Fibroblast of mammary gland (primary cell): ENCODE data around the gene VIPR2.
A peak's percentile ranks its signal among the peaks of the same experiment; 100 is the strongest.

Experiments
- DNase-seq: peaks from one replicate; pipeline ENCODE4 v3.0.0-alpha.2; 2010; ENCODE audit warnings: low read depth
- H3K4me3 ChIP-seq: 2 replicates; pipeline ENCODE4 v1.5.1; 2011; ENCODE audit warnings: low read depth, mild to moderate bottlenecking, low read length, moderate library complexity; ENCODE audit not compliant: control insufficient read depth
- TF ChIP-seq, protein P1 (sequence below): conservative IDR thresholded peaks from 2 replicates; pipeline ENCODE4 v1.5.1; 2011; ENCODE audit warnings: low read depth, low read length, inconsistent platforms; ENCODE audit not compliant: control insufficient read depth, insufficient read depth

Gene VIPR2

DNA sequence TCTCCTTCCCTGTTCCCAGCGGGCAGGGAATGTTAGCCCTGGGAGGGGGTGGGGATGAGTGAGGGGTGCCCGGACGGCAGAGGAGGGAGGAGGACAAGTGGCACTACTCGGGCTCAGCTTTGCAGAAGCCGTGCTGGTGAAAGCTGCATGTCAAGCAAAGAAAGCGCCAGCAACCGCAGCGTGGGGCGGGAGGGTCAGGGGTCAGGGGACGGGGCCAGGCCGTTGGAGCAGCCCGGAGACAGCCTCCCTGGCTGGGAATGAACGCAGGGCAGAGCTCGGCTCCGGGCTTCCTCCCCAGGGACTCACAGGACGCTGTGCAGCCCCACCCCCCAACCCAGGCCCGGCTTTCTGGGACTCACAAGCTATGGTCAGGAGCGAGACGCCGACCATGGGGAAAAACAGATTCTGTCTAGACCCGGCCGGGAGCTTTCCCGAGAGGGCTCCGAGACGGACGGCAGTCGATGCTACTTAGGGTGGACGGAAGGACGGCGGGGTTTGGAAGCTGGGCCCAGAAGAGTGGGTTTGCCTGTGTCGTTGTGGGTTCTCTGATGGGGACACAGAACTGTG lies 113.4 kb downstream of the VIPR2 start:
- DNase-seq, result no peak
- H3K4me3 ChIP-seq, result no peak overlapping the region
- TF ChIP-seq, protein P1, sequence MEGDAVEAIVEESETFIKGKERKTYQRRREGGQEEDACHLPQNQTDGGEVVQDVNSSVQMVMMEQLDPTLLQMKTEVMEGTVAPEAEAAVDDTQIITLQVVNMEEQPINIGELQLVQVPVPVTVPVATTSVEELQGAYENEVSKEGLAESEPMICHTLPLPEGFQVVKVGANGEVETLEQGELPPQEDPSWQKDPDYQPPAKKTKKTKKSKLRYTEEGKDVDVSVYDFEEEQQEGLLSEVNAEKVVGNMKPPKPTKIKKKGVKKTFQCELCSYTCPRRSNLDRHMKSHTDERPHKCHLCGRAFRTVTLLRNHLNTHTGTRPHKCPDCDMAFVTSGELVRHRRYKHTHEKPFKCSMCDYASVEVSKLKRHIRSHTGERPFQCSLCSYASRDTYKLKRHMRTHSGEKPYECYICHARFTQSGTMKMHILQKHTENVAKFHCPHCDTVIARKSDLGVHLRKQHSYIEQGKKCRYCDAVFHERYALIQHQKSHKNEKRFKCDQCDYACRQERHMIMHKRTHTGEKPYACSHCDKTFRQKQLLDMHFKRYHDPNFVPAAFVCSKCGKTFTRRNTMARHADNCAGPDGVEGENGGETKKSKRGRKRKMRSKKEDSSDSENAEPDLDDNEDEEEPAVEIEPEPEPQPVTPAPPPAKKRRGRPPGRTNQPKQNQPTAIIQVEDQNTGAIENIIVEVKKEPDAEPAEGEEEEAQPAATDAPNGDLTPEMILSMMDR, result no peak

DNA sequence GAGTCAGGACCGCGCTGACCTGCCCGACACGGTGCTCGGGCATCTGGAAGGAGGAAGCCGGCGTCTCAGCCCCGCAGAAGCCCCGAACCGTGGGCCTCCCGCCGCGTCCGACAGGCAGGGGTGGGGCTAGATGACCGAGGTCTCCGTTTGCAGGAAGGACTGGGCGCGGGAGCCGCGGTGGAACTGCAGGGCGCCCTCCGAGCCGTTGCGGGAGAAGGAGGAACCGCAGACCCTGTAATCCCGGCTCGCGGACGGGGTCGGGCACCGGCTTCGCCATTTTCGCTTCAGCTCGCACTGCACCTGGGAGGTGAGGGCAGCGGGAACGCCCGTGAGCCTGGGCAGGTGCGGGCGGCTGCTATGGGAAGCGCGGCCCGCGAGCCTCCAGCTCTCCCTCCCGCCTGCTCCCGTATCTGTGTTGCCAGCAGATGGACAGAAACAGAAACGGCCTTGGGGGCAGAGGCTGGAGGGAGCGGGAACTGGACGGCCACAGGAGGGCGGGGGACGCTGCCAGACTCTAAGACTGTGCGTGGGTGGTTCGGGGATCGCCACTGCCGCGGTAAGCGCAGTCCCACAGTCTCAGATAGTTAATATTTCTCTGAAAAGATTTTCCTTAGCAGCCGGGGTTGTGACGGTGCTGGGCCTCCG lies 114.1 kb downstream of the VIPR2 start:
- peak overlapping the region; percentile 10 for H3K4me3 ChIP-seq
- TF ChIP-seq, protein P1, result no peak
- peak; percentile 15 for DNase-seq

DNA sequence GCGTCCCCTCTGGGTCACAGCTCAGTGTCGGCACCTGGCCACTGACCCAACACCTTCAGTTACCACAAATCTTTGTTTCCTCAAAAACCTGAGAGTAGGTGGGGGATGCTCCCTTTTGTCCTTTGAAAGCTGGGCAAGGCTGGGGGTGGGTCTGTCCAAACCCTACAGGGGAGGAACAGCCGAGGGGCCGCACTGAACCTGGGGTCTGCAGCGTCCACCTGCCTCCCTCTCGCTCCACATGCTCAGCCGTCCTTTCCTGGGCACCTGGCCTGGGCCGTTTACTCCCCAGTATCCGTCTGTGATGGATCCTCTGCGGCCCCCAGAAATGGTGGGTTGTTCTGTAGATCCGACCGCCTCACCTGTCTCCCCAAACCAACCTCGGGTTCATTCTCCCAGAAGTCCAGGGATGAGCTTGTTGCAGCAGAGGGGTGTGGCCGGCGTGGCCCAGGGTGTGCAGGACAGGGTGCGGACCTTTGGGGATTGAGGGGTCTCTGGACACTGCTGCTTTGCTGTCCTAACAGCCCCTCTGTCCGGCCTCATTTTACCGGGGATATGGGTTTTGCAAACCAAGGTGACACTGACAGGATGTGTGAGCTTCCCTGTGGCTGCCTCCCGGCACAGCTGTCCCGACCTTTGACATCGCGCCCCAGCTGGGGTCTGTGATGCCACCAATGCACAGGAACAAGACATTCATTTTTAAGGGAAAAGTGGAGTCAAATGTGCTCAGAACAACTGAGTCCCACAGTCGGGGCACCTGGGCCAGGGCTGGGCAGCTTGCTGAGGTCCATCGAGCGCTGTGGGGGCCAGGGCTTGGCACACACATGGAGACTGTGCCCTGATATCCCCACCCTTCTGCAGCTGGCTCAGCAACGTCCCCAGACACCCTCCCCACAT lies 115.9 kb downstream of the VIPR2 start:
- TF ChIP-seq, protein P1, result no peak
- no peak for DNase-seq

DNA sequence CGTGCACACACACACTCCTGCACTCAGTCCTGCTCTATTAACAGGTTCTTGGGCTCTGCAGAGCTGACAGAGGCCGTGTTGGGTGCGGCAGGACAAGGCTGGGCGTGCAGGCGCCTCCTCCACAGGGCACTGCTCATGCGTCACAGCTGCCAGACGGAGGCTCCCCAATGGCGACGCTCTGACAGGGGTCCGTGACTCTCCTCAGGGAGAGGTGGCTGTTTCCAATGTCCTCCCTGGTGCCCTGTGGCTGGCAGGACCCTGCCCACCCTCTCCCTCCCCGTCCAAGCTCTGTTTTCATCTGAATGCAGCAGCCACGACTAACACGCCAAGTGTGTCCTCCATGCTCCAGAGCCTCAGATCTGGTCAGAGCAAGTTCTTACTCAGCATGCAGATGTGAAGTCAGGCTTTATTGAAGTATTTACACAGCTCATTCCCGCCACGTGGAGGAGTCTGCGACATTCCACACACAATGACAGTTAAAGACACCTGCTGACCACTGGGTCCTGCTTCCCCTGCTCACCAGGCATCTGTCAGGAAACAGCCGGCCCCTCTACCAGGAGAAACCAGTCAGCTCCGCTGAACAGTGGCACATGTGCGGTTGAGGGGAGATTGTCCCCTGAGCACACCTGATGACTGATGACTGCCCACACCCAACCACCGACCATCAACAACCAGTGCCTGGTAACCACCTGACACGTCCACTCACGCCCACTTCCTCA lies 116.7 kb downstream of the VIPR2 start:
- TF ChIP-seq, protein P1, result no peak
- peak; percentile 1 for DNase-seq
- H3K4me3 ChIP-seq, result no peak overlapping the region

More for the DNA sequence above, 115.9 kb downstream of the VIPR2 start:
- no peak overlapping the region for H3K4me3 ChIP-seq

DNA sequence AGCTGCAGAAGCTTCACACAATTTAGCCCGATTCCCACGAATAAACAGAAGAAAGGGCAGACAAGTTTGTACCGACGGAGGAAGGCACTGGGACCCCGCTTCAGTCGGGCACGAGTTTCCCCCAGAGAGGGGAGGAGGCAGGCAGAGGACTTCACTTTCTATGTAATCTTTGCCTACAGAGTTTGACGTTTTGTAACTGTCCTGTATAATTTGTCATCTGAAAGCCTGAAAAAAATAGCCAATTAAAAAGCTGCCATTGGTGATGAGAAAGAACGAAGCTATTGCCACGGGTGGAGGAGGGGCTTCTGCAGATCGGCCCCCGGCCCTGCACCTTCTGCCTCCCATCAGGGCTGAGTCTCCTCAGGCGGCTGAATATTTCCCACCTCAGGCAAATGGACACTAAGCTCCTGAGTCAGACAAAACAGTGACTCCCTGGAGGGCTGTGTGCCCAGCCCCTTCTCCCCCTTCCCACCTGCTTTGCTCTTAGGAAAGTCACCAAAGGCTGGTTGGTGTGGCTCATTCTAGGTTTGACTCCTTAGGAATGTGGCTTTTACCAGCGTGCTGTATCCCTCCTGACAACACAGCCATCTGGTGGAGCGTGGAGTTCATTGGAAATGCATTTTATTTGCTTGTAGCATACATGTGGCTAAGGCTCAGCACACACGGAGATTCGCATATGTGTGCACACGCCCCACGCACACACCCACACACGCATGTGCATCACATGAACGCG lies 117.4 kb downstream of the VIPR2 start:
- TF ChIP-seq, protein P1, result no peak
- peak; percentile 1 for DNase-seq
- H3K4me3 ChIP-seq, result no peak overlapping the region
